ENCODE results near the gene SMARCB1. TPM values are rescaled to one million over a fixed set of nuclear protein-coding genes. Genes with fewer than 3 reads are reported as not detected.

The SMARCB1 gene
- total RNA-seq, 2 donors from 2014 or later = 46.6 to 54.8 TPM

GRCh38 chr22:23791738-23792645 lies 5.2 kb downstream of the SMARCB1 start:
- DNase-seq (peak; percentile 12), ATAC-seq (no peak)
- intact Hi-C loops (cut with DNase I) = no loop called here

DNA sequence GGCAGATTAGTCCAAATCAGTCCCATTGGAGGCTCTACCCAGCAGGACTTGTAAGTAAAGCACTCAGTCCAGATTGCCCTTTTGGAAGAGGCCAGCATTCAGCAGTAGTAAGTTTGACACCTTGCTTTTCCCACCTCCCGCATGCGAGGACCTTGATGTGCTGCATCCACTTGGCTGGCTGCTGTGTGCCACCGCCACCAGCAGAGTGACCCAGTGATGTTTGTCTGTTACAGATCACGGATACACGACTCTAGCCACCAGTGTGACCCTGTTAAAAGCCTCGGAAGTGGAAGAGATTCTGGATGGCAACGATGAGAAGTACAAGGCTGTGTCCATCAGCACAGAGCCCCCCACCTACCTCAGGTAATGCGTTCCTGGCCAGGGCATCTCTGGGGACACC lies 6.6 kb downstream of the SMARCB1 start:
- no peak for ATAC-seq
- peak; percentile 8 for DNase-seq
- intact Hi-C loops (cut with DNase I) = no loop called here

DNA sequence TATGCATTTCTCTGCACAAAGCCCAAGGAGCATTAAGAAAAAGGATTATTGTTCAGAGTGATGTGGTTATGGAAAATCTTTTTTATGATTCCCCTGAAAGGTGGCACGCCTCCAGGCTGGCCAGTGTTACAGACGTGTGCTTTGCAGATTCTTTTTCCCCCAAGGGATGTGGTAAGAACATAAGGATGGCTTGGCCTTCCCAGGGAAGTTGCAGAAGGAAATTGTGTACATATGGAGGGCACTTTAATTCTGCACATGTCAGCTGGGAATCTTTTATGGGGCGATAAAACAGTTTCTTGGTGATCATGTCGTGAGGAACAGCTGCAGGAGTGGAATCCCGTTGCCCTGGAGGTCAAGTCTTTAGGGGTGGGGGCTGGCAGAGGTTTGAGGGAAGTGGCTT lies 9.7 kb downstream of the SMARCB1 start:
- DNase-seq (no peak), ATAC-seq (no peak)

GRCh38 chr22:23800297-23801237 lies 13.8 kb downstream of the SMARCB1 start:
- no peak for DNase-seq
- no peak for ATAC-seq
- intact Hi-C loops (cut with DNase I) = no loop called here

More for the DNA sequence above, 9.7 kb downstream of the SMARCB1 start:
- intact Hi-C loops (cut with DNase I) = no loop called here

DNA sequence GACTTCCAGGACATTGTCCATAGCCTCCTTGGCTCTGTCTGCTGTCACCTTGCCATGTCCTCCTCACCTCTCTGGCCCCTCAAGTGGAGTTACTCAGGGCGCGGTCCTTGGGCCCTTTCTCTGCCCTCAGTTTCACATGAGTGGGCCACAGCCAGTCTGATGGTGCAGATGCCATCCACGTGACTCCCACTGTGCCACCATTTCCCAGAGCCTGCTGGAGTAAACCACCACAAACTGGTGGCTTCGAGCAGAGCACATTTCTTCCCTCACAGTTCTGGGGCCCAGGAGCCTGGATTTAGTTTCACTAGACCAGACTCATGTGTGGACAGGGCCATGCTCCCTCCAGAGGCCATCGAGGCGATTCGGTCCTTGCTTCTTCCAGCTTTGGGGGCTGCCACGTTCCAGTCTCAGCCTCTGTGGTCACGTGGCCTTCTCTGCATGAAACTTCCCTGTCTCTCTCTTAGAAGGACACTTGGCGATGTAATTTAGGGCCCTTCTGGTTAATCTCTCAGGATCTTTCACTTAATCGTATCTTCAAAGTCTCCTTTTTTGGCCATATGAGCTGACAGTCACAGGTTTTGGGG lies 14.6 kb downstream of the SMARCB1 start:
- DNase-seq = no peak
- intact Hi-C loops (cut with DNase I) = no loop called here

DNA sequence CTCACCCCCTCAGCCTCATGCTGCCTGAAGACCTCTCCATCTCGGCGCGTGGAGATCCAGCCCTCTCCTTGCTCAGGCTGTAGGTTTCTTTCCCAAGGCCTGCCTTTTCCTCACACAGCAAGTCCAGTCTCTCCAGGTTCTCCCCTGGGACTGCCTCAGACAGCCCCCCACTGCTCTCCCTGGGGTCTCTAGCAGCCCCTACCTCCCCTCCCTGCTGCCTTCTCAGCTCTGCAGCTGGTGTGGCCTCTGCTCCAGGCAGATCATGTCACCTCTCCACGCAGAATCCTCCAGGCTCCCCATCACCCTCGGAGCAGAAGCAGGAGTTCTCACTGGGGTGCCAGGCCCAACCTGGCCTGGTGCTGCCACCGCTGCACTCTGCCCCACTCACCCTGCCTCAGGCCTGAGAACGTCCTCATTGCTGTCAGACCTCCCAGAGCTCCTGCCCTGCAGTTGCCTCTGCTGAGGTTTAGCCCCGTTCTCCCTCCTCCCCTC lies 15.2 kb downstream of the SMARCB1 start:
- DNase-seq (no peak), ATAC-seq (no peak)
- intact Hi-C loops (cut with DNase I) = no loop called here

More for the DNA sequence above, 14.6 kb downstream of the SMARCB1 start:
- no peak for ATAC-seq

DNA sequence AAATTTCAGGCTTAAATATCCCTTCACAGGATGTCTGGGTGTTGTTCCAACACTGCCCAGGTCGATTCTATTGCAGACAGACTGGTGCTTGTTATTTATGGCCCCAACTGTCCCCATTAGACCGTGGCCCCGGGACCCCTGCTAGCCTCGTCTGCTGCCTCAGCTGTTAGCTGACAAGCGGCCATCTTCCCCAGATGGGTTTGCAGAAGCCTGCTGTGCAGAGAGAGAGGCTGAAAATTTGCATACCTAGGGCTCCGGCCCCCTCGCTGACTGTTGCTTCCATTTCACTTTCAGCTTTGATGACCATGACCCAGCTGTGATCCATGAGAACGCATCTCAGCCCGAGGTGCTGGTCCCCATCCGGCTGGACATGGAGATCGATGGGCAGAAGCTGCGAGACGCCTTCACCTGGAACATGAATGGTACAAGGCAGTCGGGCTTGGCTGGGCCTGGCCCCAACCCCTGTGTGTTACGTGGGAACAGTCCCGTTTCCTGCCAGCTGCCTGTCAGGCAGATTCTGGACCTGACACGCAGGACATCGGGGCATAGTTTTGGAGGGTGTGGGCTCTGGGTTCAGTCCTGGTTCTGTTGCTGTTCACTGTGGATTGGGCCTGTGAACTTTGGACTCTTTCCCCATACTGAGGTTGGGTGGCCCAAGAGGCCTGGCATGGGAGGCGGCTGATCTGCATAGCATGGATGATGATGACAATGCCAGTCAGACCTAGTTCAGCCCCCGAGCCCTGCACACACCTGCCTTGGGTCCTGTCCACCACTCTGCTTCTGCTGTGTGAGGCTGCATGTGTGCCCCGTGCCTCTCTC lies 16.4 kb downstream of the SMARCB1 start:
- intact Hi-C loops (cut with DNase I) = no loop called here
- DNase-seq (no peak), ATAC-seq (no peak)

- DNase-seq (no peak), ATAC-seq (peak; percentile 28 to 54)
- intact Hi-C loops (cut with DNase I) = no loop called here
Observed at GRCh38 chr22:23804781-23805291, 18.1 kb downstream of the SMARCB1 start.

DNA sequence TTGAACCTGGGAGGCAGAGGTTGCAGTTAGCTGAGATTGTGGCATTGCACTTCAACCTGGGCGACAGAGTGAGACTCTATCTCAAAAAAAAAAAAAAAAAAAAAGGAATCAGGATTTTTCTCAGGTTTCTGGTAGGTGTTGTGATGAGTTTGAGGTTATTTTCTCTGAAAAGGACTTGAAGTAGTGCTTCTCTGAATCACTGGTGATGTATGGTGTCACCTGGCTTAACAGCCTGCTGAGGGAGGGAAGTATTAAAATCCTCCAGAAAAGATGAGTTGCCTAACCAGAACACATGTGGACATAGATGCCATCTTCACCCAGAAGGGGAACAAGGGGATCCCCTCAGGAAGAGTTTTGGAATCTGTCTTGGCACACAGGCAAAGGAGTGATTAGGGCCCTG lies 20.1 kb downstream of the SMARCB1 start:
- DNase-seq (no peak), ATAC-seq (no peak)
- intact Hi-C loops (cut with DNase I) = no loop called here

DNA sequence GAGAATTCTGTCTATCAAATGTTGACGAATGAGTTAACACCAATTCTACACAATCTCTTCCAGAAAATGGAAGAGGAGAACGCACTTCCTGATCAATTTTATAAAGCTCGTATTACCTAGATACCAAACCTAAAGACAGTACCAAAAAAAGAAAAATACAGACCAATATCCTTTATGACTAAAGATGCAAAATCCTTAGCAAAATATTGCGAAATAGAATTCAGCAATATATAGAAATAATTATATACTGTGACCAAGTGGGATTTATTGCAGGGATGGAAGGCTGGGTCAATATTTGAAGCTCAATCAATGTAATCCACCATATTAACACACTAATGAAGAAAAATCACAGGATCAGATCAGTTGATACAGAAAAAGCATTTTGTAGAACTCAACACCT lies 25.6 kb downstream of the SMARCB1 start:
- intact Hi-C loops (cut with DNase I) = no loop called here
- no peak for ATAC-seq
- DNase-seq = no peak

- DNase-seq = peak; percentile 0
- intact Hi-C loops (cut with DNase I) = no loop called here
- peak in 1 of 2 donors; percentile 25 for ATAC-seq
Observed at GRCh38 chr22:23815541-23816155, 28.9 kb downstream of the SMARCB1 start.

DNA sequence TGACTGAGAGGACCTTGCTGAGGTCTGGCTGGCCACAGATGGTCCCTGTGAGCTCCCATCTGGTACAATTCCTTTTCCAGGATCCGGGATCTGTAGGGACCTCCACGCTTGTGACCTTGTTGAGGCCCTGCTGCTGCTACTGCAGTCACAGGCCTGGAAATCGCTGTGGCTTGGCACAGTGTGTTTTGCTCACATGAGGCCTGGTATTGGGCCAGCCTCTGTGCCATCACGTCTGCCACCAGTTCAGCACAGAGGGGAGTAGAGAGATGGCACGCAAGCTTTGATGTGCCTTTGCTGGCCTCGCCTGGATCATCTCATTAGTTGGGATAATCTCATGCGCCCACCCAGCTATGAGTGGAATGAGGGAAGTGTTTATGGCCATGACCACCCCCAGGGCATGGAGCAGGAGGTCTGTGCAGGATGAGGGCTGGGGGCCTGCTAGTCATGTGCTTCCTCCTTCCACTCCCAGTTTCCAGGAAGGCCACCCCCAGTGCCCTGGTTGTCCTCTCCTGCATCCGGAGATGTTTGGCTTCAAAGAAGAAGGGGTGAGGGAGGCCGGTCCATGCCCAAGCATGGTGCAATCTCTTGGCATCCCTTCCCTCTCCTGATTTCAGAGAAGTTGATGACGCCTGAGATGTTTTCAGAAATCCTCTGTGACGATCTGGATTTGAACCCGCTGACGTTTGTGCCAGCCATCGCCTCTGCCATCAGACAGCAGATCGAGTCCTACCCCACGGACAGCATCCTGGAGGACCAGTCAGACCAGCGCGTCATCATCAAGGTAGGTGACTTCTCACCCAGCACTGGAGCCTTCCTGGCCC lies 29.6 kb downstream of the SMARCB1 start:
- peak; percentile 51 for DNase-seq
- intact Hi-C loops (cut with DNase I) = no loop called here
- ATAC-seq = peak; percentile 90 to 91

- ATAC-seq = no peak
- DNase-seq = peak; percentile 3
- intact Hi-C loops (cut with DNase I) = no loop called here
Observed at GRCh38 chr22:23817146-23817545, 30.4 kb downstream of the SMARCB1 start.

GRCh38 chr22:23818541-23818940 lies 31.8 kb downstream of the SMARCB1 start:
- DNase-seq = no peak
- no peak for ATAC-seq
- intact Hi-C loops (cut with DNase I) = no loop called here

DNA sequence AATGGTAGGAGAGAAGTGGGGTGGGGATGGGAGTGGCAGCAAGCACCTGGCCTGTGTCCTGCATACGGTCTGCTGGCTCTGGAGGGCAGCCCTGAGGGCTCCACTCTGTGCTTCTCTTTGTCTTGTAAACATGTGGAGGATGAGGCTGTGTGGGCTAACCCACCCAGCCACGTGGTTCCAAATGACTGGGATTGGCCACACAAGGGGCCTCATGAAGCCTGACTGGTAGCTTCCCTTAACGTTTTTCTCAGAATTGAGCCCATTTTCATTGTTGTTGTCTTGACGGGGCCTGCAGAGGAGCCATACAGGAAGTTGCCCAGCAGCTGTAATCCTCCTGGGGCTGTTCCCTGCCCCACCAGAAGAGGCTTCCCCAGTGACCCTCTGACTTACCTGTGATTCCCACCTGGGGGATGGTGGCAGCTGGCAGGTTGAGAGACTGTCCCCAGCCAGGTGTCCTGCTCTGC lies 34.0 kb downstream of the SMARCB1 start:
- peak; percentile 0 for DNase-seq
- intact Hi-C loops (cut with DNase I) = no loop called here
- ATAC-seq = no peak

DNA sequence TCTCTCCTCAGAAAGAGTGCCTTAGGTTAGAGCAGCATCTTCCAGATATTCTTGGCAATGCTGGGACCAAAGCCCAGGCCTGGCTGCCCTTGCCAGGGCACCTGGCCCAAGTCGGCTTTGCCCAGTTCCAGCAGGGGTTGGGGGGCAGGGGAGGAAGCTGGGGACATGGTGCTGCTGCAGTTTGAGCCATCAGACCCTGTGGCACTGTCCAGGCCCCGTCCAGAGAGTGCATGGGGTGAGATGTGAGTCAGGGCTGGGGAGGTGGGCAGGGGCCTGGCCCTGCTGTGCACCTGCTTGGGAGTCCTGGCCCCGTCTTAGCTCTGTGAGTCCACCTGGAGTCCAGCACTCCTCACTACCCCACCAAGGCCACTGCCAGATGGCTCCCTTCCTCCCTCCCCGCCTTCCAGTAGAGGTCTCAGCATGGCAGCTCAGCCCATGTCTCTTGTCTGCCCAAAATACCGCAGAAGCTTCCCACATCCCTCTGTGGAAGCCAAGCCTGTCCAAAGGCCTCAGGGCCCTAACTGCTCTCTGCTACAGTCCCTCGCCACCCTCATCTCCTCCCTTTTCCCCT lies 35.4 kb downstream of the SMARCB1 start:
- DNase-seq (peak; percentile 13), ATAC-seq (peak; percentile 7 to 70)
- intact Hi-C loops (cut with DNase I) = no loop called here

GRCh38 chr22:23823331-23823791 lies 36.6 kb downstream of the SMARCB1 start:
- peak; percentile 62 for DNase-seq
- ATAC-seq = peak; percentile 42 to 50
- intact Hi-C loops (cut with DNase I) = no loop called here
